ENCODE measurements around the gene PCDH9.

GRCh38 chr13:66635526-66635925 is 594.6 kb downstream of the PCDH9 start:
- no peak for TF ChIP-seq CTCF (IDR thresholded peaks at IDR 0.05)
- no peak for TF ChIP-seq POLR2A (IDR thresholded peaks at IDR 0.05)
